ENCODE results near the gene NIT2.

DNA sequence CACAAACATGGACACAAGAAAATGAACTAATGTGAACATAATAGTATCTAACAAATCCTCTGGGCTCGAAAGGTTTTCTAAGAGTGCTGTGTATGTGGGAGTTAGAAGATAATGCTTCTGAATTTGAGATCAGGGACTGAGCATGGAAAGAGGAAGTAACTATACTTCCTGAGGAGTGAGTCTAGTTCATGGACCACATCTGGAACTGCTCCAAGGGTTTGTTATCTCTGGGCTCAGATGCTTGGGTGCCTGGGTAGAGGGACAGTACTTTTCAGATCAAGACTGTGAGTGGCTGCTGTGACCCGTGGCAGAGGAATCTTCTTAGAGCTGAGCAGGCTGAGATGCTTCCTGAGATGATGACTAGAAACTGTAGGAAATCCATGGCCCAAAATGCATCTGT, 45.2 kb upstream of the NIT2 start:
- no peak for TF ChIP-seq CTCF (IDR thresholded peaks at IDR 0.05)
- no peak for TF ChIP-seq POLR2A (IDR thresholded peaks at IDR 0.05)

Data from lower leg skin (tissue), 3 donors.